ENCODE data around the gene TRIM46. TPM values are rescaled to one million over a fixed set of nuclear protein-coding genes. Genes with fewer than 3 reads are reported as not detected.

TRIM46 gene
- total and polyA plus RNA-seq, 2 of the 13 experiments (the other 11 are each of a cell fraction or from before 2014, with no cell fraction given) = 0.04 to 0.09 TPM

GRCh38 chr1:155128755-155129473, 44.7 kb upstream of the TRIM46 start (continued):
- TF ChIP-seq HMGXB3 (CRISPR knock-in tag; IDR thresholded peaks at IDR 0.05; ENCODE audit: borderline replicate concordance) = no peak
- peak; percentile 68; the same call in 1 of the 2 replicates for TF ChIP-seq PITX1 (CRISPR knock-in tag; IDR thresholded peaks at IDR 0.05)
- TF ChIP-seq ZNF138 (CRISPR knock-in tag; IDR thresholded peaks at IDR 0.05; ENCODE audit: low read depth) = 0 out of 2 replicates have a peak, but pooled peaks have one; percentile 44
- peak; percentile 80 for TF ChIP-seq THAP11 (CRISPR knock-in tag; IDR thresholded peaks at IDR 0.05)
- TF ChIP-seq ZNF570 (CRISPR knock-in tag; IDR thresholded peaks at IDR 0.05; ENCODE audit: borderline replicate concordance) = no peak
- no peak for TF ChIP-seq JUNB (CRISPR knock-in tag; IDR thresholded peaks at IDR 0.05; ENCODE audit: borderline replicate concordance)
- TF ChIP-seq REPIN1 (CRISPR knock-in tag; IDR thresholded peaks at IDR 0.05; ENCODE audit: borderline replicate concordance, low read depth) = no peak; the same call in 1 of the 2 replicates
- peak; percentile 60; the same call in 1 of the 2 replicates for TF ChIP-seq ZNF318 (CRISPR knock-in tag; IDR thresholded peaks at IDR 0.05)
- peak; percentile 80 for TF ChIP-seq ZC3H13 (CRISPR knock-in tag; IDR thresholded peaks at IDR 0.05)
- TF ChIP-seq POLR2AphosphoS5 (IDR thresholded peaks at IDR 0.05; ENCODE audit: low read depth, low read length) = peak; percentile 70
- TF ChIP-seq ZNF230 (CRISPR knock-in tag; IDR thresholded peaks at IDR 0.05) = peak; percentile 18; the same call in 1 of the 2 replicates
- peak in 1 of 2 experiments; percentile 26; a peak in 1 of 4 replicates for TF ChIP-seq KLF16 (CRISPR knock-in tag; IDR thresholded peaks at IDR 0.05)
- TF ChIP-seq UBTF (CRISPR knock-in tag; IDR thresholded peaks at IDR 0.05) = peak; percentile 71; the same call in 1 of the 2 replicates
